Stimulated activated CD4-positive, alpha-beta T cell treated with anti-CD3 and anti-CD28 coated beads, Interleukin-4, amount 100 ng/mL, for 24 hours (primary cell): Measurements from ENCODE around the gene SGK1.
"Not testable (repeated sequence)": the region's sequence is repeated elsewhere in the genome, so short reads cannot be mapped to it uniquely, and the experiment has no call there.

Source experiments
- DNase-seq: peaks from one replicate; pipeline ENCODE4 v3.0.0-alpha.2; 2020

Gene SGK1

GRCh38 chr6:134249759-134250602 lies 67.9 kb downstream of the SGK1 start:
- DNase-seq, result no peak

- DNase-seq, result no peak
Observed at GRCh38 chr6:134249239-134249758, 68.6 kb downstream of the SGK1 start.

GRCh38 chr6:134247844-134248580 lies 69.9 kb downstream of the SGK1 start:
- no peak for DNase-seq

GRCh38 chr6:134247231-134247833 lies 70.6 kb downstream of the SGK1 start:
- peak; percentile 74 for DNase-seq

GRCh38 chr6:134245706-134246105 lies 72.2 kb downstream of the SGK1 start:
- DNase-seq, result no peak

GRCh38 chr6:134245041-134245440 lies 72.9 kb downstream of the SGK1 start:
- DNase-seq, result no peak

- DNase-seq, result peak; percentile 70
Observed at GRCh38 chr6:134240665-134241431, 77.1 kb downstream of the SGK1 start.

GRCh38 chr6:134238960-134239795 lies 78.7 kb downstream of the SGK1 start:
- DNase-seq, result no peak

- no peak for DNase-seq
Observed at GRCh38 chr6:134238006-134238405, 79.9 kb downstream of the SGK1 start.

- DNase-seq, result peak; percentile 12
Observed at GRCh38 chr6:134235937-134236751, 81.8 kb downstream of the SGK1 start.

GRCh38 chr6:134235334-134235733 lies 82.6 kb downstream of the SGK1 start:
- DNase-seq, result not testable (repeated sequence)

GRCh38 chr6:134233180-134233955 lies 84.5 kb downstream of the SGK1 start:
- no peak for DNase-seq

- no peak for DNase-seq
Observed at GRCh38 chr6:134230940-134231339, 87.0 kb downstream of the SGK1 start.

GRCh38 chr6:134230087-134230700 lies 87.7 kb downstream of the SGK1 start:
- DNase-seq, result no peak

- DNase-seq, result no peak
Observed at GRCh38 chr6:134229520-134229919, 88.4 kb downstream of the SGK1 start.

- DNase-seq, result no peak
Observed at GRCh38 chr6:134223796-134224420, 94.0 kb downstream of the SGK1 start.

GRCh38 chr6:134221250-134221649 lies 96.7 kb downstream of the SGK1 start:
- DNase-seq, result no peak

- no peak for DNase-seq
Observed at GRCh38 chr6:134217798-134218140, 100.1 kb downstream of the SGK1 start.
